ENCODE data around the gene RFX4. TPM values are rescaled to one million over a fixed set of nuclear protein-coding genes. Genes with fewer than 3 reads are reported as not detected.

The RFX4 gene
- total RNA-seq, 6 experiments from 2014 or later = not detected

DNA sequence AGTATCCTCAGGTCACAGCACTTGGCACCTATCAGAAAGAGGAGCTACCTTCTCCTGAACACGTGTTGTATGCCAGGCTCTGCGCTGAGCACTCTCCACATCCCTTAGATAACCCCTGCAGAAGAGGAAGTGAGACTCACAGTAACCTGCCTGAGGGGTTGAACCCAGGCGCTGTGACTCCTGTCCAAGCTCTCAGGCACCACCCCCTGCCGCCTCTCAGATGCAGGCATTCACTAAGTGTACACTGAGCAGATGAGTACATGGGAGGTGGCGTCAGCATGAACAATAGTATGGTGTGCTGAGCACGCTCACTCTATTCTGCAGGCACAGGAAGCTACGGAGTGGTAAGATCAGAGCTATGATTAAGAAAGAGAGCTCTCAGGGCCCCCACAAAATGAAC is 170.7 kb downstream of the RFX4 start:
- TF ChIP-seq, protein P1, sequence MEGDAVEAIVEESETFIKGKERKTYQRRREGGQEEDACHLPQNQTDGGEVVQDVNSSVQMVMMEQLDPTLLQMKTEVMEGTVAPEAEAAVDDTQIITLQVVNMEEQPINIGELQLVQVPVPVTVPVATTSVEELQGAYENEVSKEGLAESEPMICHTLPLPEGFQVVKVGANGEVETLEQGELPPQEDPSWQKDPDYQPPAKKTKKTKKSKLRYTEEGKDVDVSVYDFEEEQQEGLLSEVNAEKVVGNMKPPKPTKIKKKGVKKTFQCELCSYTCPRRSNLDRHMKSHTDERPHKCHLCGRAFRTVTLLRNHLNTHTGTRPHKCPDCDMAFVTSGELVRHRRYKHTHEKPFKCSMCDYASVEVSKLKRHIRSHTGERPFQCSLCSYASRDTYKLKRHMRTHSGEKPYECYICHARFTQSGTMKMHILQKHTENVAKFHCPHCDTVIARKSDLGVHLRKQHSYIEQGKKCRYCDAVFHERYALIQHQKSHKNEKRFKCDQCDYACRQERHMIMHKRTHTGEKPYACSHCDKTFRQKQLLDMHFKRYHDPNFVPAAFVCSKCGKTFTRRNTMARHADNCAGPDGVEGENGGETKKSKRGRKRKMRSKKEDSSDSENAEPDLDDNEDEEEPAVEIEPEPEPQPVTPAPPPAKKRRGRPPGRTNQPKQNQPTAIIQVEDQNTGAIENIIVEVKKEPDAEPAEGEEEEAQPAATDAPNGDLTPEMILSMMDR (IDR thresholded peaks at IDR 0.05) = no peak
- Mint-ChIP-seq H3K9me3 (no peaks in the 10 kb centered on the region; the same call in 1 of the 2 replicates), H3K27me3 (ENCODE audit: insufficient read depth) (peaks cover 2% of the 10 kb centered on the region), H3K4me3 (no peak overlapping the region), H3K4me1 (ENCODE audit: low read depth) (no peaks in the 10 kb centered on the region; the same call in 1 of the 2 replicates), H3K36me3 (ENCODE audit: low read depth) (no peaks in the 10 kb centered on the region), H3K27ac (no peak overlapping the region)
- DNase-seq = no peak

DNA sequence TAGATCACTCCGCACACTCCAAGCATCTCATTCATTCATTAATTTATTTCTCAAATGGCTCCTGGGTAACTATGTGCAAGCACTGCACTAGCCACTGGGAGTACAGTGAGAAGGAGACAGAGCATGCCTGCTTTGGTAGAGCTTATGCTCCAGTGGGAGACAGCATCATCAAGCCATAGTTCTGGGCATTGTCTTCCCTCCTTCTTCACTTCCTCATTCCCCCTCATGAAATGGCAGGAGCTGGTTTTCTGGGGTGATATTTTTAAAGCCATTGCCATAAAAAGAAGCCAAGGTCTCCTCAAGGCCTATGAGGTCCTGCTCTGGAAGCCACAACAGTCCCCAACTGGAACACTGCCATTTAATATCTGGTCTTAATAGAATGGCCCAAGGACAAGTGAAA is 171.5 kb downstream of the RFX4 start:
- no peak overlapping the region for H3K27ac Mint-ChIP-seq
- H3K4me3 Mint-ChIP-seq = no peak overlapping the region
- DNase-seq = no peak
- no peaks in the 10 kb centered on the region; the same call in 1 of the 2 replicates for H3K4me1 Mint-ChIP-seq (ENCODE audit: low read depth)
- no peaks in the 10 kb centered on the region for H3K36me3 Mint-ChIP-seq (ENCODE audit: low read depth)
- peaks cover 2% of the 10 kb centered on the region for H3K27me3 Mint-ChIP-seq (ENCODE audit: insufficient read depth)
- H3K9me3 Mint-ChIP-seq = no peaks in the 10 kb centered on the region; the same call in 1 of the 2 replicates
- TF ChIP-seq, protein P1 (IDR thresholded peaks at IDR 0.05) = no peak

DNA sequence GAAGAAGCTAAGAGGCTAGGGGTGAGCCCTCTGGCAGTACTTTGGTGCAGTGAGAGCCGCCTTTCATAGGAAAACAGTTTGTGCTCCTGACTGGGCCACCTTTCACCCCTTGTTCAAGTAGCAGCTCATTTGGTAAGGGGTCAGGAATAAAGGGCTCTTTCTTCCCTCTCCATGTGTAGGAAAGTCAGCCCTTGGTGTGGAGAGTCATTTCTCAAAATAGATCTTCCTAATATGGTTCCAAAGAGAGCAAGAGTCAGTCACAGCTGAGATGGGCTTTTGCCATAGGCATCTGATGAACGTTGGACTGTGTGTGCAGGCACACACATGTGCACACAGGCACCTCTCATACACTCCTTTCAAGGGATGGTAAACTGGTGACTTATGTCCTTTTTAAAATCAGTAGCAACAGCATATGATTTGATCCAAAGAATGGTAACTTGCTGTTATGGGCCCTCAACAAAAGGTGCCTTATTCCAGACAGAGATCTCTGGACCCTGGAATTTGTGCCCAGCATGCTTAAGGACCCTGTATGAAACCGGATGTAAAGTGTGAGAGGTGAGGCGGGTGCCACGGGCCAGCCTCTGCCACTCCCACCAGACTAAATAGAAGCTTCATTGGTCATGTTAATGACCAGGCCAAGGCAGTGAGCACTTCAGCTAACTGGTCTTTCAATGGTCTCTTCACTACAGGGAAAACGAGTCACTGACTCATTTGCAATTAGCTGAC is 175.0 kb downstream of the RFX4 start:
- H3K27me3 Mint-ChIP-seq (ENCODE audit: insufficient read depth) = peaks cover 2% of the 10 kb centered on the region
- no peaks in the 10 kb centered on the region; the same call in 1 of the 2 replicates for H3K9me3 Mint-ChIP-seq
- no peak overlapping the region for H3K27ac Mint-ChIP-seq
- H3K4me3 Mint-ChIP-seq = no peak overlapping the region
- TF ChIP-seq, protein P1 (IDR thresholded peaks at IDR 0.05) = no peak
- H3K36me3 Mint-ChIP-seq (ENCODE audit: low read depth) = no peaks in the 10 kb centered on the region
- no peak for DNase-seq
- H3K4me1 Mint-ChIP-seq (ENCODE audit: low read depth) = peaks cover 6% of the 10 kb centered on the region; the same call in 1 of the 2 replicates

- Mint-ChIP-seq H3K4me3 (no peak overlapping the region), H3K27me3 (ENCODE audit: insufficient read depth) (no peaks in the 10 kb centered on the region; the same call in none of the 2 replicates), H3K27ac (no peak overlapping the region), H3K4me1 (ENCODE audit: low read depth) (peaks cover 6% of the 10 kb centered on the region; the same call in 1 of the 2 replicates), H3K36me3 (ENCODE audit: low read depth) (no peaks in the 10 kb centered on the region), H3K9me3 (no peaks in the 10 kb centered on the region)
- TF ChIP-seq, protein P1 (IDR thresholded peaks at IDR 0.05) = no peak
- no peak for DNase-seq
Measured at GRCh38 chr12:106758349-106759110, 175.7 kb downstream of the RFX4 start.

DNA sequence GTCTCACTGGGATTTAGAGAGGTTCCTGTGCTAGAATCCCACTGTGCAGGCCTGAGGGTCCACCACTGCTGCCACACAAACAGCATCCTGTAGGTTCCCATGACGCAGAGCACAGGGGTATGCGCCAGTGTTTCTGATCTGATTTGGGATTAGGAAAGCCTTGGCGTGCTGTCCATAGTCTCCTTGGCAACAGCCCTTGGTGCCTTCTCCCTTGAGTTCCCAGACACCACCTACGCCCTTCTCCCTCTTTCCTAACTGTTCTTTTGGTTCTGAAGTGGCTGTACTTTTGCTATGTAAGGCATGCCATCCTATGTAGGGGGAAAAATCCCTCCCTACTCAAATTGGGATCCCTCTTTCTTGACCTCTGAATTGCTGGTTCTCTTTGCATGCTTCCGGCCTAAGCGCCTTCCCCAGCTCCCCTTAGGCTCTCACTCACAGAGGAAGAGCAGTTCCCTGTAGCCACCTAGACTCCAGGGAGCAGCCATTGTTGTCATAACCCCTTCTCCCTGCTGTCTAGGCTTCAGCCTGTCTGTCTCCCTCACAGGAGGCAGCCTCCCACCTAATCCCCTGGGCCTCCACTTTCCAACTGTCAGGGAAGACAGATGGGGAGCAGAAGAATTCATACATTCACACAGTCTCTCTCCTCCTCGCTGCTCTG is 176.9 kb downstream of the RFX4 start:
- 0 out of 2 replicates have a peak, but pooled peaks cover 6% of the 10 kb centered on the region for H3K4me1 Mint-ChIP-seq (ENCODE audit: low read depth)
- H3K9me3 Mint-ChIP-seq = no peaks in the 10 kb centered on the region
- H3K27ac Mint-ChIP-seq = no peak overlapping the region
- DNase-seq = no peak
- no peaks in the 10 kb centered on the region for H3K36me3 Mint-ChIP-seq (ENCODE audit: low read depth)
- H3K4me3 Mint-ChIP-seq = no peak overlapping the region
- TF ChIP-seq, protein P1 (IDR thresholded peaks at IDR 0.05) = no peak
- no peaks in the 10 kb centered on the region; the same call in none of the 2 replicates for H3K27me3 Mint-ChIP-seq (ENCODE audit: insufficient read depth)
